ENCODE results near the gene C1orf56.

The C1orf56 gene

GRCh38 chr1:151048645-151049032, 1.1 kb downstream of the C1orf56 start:
- H4K20me1 ChIP-seq (ENCODE audit: insufficient read depth, low read length) = no peaks in the 10 kb centered on the region
- no peak overlapping the region for H3K27ac ChIP-seq (ENCODE audit: low read length)
- peak overlapping the region; percentile 84 for H3K4me3 ChIP-seq (ENCODE audit: low read length)
- no peak overlapping the region for H3K9ac ChIP-seq (ENCODE audit: low read length)
- H3K9me3 ChIP-seq (ENCODE audit: insufficient read depth, low read length) = no peaks in the 10 kb centered on the region
- no peak overlapping the region for H2AFZ ChIP-seq (ENCODE audit: low read depth, low read length)
- H3K27me3 ChIP-seq (ENCODE audit: low read depth, low read length) = no peaks in the 10 kb centered on the region
- H3K4me1 ChIP-seq (ENCODE audit: low read length) = peaks cover 10% of the 10 kb centered on the region
- H3K4me2 ChIP-seq (ENCODE audit: low read length) = peak overlapping the region; percentile 88
- H3K79me2 ChIP-seq (ENCODE audit: low read length) = no peaks in the 10 kb centered on the region
- peaks cover 21% of the 10 kb centered on the region for H3K36me3 ChIP-seq (replicated peaks; ENCODE audit: low read depth, low read length)
- TF ChIP-seq EZH2phosphoT487 (IDR thresholded peaks at IDR 0.05; ENCODE audit: low read depth) (no peak), CTCF (IDR thresholded peaks at IDR 0.05; ENCODE audit: low read depth, low read length) (no peak)

- peaks cover 26% of the 10 kb centered on the region for H3K36me3 ChIP-seq (replicated peaks; ENCODE audit: low read depth, low read length)
- H3K79me2 ChIP-seq (ENCODE audit: low read length) = no peaks in the 10 kb centered on the region
- no peak overlapping the region for H3K9ac ChIP-seq (ENCODE audit: low read length)
- H2AFZ ChIP-seq (ENCODE audit: low read depth, low read length) = no peak overlapping the region
- H3K27me3 ChIP-seq (ENCODE audit: low read depth, low read length) = no peaks in the 10 kb centered on the region
- H3K27ac ChIP-seq (ENCODE audit: low read length) = no peak overlapping the region
- H3K4me1 ChIP-seq (ENCODE audit: low read length) = peaks cover 10% of the 10 kb centered on the region
- no peaks in the 10 kb centered on the region for H4K20me1 ChIP-seq (ENCODE audit: insufficient read depth, low read length)
- no peak overlapping the region for H3K4me2 ChIP-seq (ENCODE audit: low read length)
- H3K9me3 ChIP-seq (ENCODE audit: insufficient read depth, low read length) = no peaks in the 10 kb centered on the region
- H3K4me3 ChIP-seq (ENCODE audit: low read length) = no peak overlapping the region
- TF ChIP-seq CTCF (IDR thresholded peaks at IDR 0.05; ENCODE audit: low read depth, low read length) = no peak
Observed at GRCh38 chr1:151049458-151049857, 1.9 kb downstream of the C1orf56 start.

- Histone ChIP-seq H3K27ac (ENCODE audit: low read length) (no peak overlapping the region), H3K27me3 (ENCODE audit: low read depth, low read length) (no peaks in the 10 kb centered on the region), H3K4me3 (ENCODE audit: low read length) (no peak overlapping the region), H4K20me1 (ENCODE audit: insufficient read depth, low read length) (no peaks in the 10 kb centered on the region), H3K9ac (ENCODE audit: low read length) (no peak overlapping the region), H3K36me3 (replicated peaks; ENCODE audit: low read depth, low read length) (peaks cover 33% of the 10 kb centered on the region), H3K9me3 (ENCODE audit: insufficient read depth, low read length) (no peaks in the 10 kb centered on the region), H3K79me2 (ENCODE audit: low read length) (no peaks in the 10 kb centered on the region), H2AFZ (ENCODE audit: low read depth, low read length) (no peak overlapping the region), H3K4me1 (ENCODE audit: low read length) (peaks cover 10% of the 10 kb centered on the region), H3K4me2 (ENCODE audit: low read length) (no peak overlapping the region)
- no peak for TF ChIP-seq CTCF (IDR thresholded peaks at IDR 0.05; ENCODE audit: low read depth, low read length)
- no peak for TF ChIP-seq EZH2phosphoT487 (IDR thresholded peaks at IDR 0.05; ENCODE audit: low read depth)
Observed at GRCh38 chr1:151050051-151050688, 2.6 kb downstream of the C1orf56 start.

GRCh38 chr1:151051356-151052009, 3.9 kb downstream of the C1orf56 start:
- Histone ChIP-seq H4K20me1 (ENCODE audit: insufficient read depth, low read length) (peaks cover 9% of the 10 kb centered on the region), H3K9ac (ENCODE audit: low read length) (no peak overlapping the region), H3K4me1 (ENCODE audit: low read length) (peaks cover 8% of the 10 kb centered on the region), H3K27ac (ENCODE audit: low read length) (no peak overlapping the region), H3K9me3 (ENCODE audit: insufficient read depth, low read length) (no peaks in the 10 kb centered on the region), H3K79me2 (ENCODE audit: low read length) (peaks cover 10% of the 10 kb centered on the region), H3K36me3 (replicated peaks; ENCODE audit: low read depth, low read length) (peaks cover 47% of the 10 kb centered on the region), H3K4me2 (ENCODE audit: low read length) (no peak overlapping the region), H3K4me3 (ENCODE audit: low read length) (no peak overlapping the region), H3K27me3 (ENCODE audit: low read depth, low read length) (no peaks in the 10 kb centered on the region), H2AFZ (ENCODE audit: low read depth, low read length) (no peak overlapping the region)
- no peak for TF ChIP-seq CTCF (IDR thresholded peaks at IDR 0.05; ENCODE audit: low read depth, low read length)
- no peak for TF ChIP-seq EZH2phosphoT487 (IDR thresholded peaks at IDR 0.05; ENCODE audit: low read depth)
